IMR-90 (cell line): Measurements from ENCODE around the gene RPL18. TPM values are rescaled to one million over a fixed set of nuclear protein-coding genes. Genes with fewer than 3 reads are reported as not detected.

Source experiments
- ATAC-seq: fragments of 200-7000 bp; cut with Tn5 transposase; 2 replicates; pipeline ENCODE4 v1.9.1; 2020; ENCODE audit warnings: low read depth, mild to moderate bottlenecking, moderate library complexity
- BruUV-seq: library from RNA; stranded (reverse); fragments of 400-500 nt; replicated peaks from 2 replicates; lab custom pipeline; 2021; lab: Mats Ljungman, UMichigan
- CTCF ChIA-PET: fragments of 300-600 bp; formaldehyde crosslinking; extraction: SDS; loops from one replicate; lab custom pipeline; 2021; ENCODE audit warnings: antibody characterized with exemption; lab: Yijun Ruan, JAX
- POLR2A ChIA-PET: fragments of 300-600 bp; sonication (Branson Sonifier 250); formaldehyde crosslinking; loops from one replicate; lab custom pipeline; 2022; ENCODE audit warnings: antibody characterized with exemption; ENCODE audit not compliant: unreplicated experiment; lab: Charles Lee
- DNase-seq: peaks from one replicate; pipeline ENCODE4 v3.0.0; 2013
- H2AFZ ChIP-seq: replicated peaks from 2 replicates; pipeline ENCODE3; 2013; ENCODE audit warnings: low read length, mild to moderate bottlenecking; ENCODE audit not compliant: poor library complexity
- H2AK5ac ChIP-seq: 2 replicates; pipeline ENCODE4 v1.6.1; 2013; ENCODE audit warnings: low read depth, low read length, inconsistent platforms
- H2AK9ac ChIP-seq: replicated peaks from 2 replicates; pipeline ENCODE3; 2013; ENCODE audit warnings: mild to moderate bottlenecking, low read depth, low read length, moderate library complexity; ENCODE audit not compliant: poor library complexity
- H2BK120ac ChIP-seq: 2 replicates; pipeline ENCODE4 v1.6.1; 2013; ENCODE audit warnings: low read depth, low read length, inconsistent platforms
- H2BK15ac ChIP-seq: 3 replicates; pipeline ENCODE4 v1.6.1; 2013; ENCODE audit warnings: low read depth, low read length, inconsistent platforms
- H2BK20ac ChIP-seq: 2 replicates; pipeline ENCODE4 v1.6.1; 2013; ENCODE audit warnings: low read depth, mild to moderate bottlenecking, inconsistent platforms, low read length, moderate library complexity
- H2BK5ac ChIP-seq: 2 replicates; pipeline ENCODE4 v1.6.1; 2013; ENCODE audit warnings: mild to moderate bottlenecking, low read depth, low read length, inconsistent platforms; ENCODE audit not compliant: poor library complexity, severe bottlenecking
- H3K14ac ChIP-seq: replicated peaks from 2 replicates; pipeline ENCODE4 v1.6.1; 2013; ENCODE audit warnings: low read depth, low read length, inconsistent platforms
- H3K18ac ChIP-seq: 2 replicates; pipeline ENCODE4 v1.6.1; 2013; ENCODE audit warnings: low read depth, low read length, control low read depth
- H3K23ac ChIP-seq: 2 replicates; pipeline ENCODE4 v1.6.1; 2013; ENCODE audit warnings: low read depth, low read length, inconsistent platforms
- H3K27ac ChIP-seq: 2 replicates; pipeline ENCODE4 v1.5.1; 2013; ENCODE audit warnings: mild to moderate bottlenecking, control low read depth, low read length; ENCODE audit not compliant: insufficient read depth
- H3K27me3 ChIP-seq: 2 replicates; pipeline ENCODE4 v1.6.1; 2013; ENCODE audit warnings: low read length; ENCODE audit not compliant: control insufficient read depth, insufficient read depth
- H3K36me3 ChIP-seq: 2 replicates; pipeline ENCODE4 v1.6.1; 2013; ENCODE audit warnings: low read length, mixed read lengths; ENCODE audit not compliant: control insufficient read depth, insufficient read depth
- H3K4ac ChIP-seq: 2 replicates; pipeline ENCODE4 v1.6.1; 2013; ENCODE audit warnings: low read depth, low read length, inconsistent platforms
- H3K4me1 ChIP-seq: 2 replicates; pipeline ENCODE4 v1.6.1; 2013; ENCODE audit warnings: low read length, mixed read lengths; ENCODE audit not compliant: control insufficient read depth, insufficient read depth
- H3K4me2 ChIP-seq: 2 replicates; pipeline ENCODE4 v1.6.1; 2013; ENCODE audit warnings: low read depth, mild to moderate bottlenecking, control low read depth, low read length, moderate library complexity
- H3K4me3 ChIP-seq: 2 replicates; pipeline ENCODE4 v1.5.1; 2013; ENCODE audit warnings: low read depth, mild to moderate bottlenecking, control low read depth, low read length, moderate library complexity; ENCODE audit not compliant: insufficient read depth
- H3K56ac ChIP-seq: 2 replicates; pipeline ENCODE4 v1.6.1; 2013; ENCODE audit warnings: low read length, inconsistent platforms; ENCODE audit not compliant: insufficient read depth; ENCODE audit errors: extremely low read depth
- H3K79me1 ChIP-seq, 2 experiments: 2 replicates each; pipeline ENCODE4 v1.6.1; 2013; ENCODE audit warnings: low read length in 2 of 2, inconsistent platforms in 1 of 2, low read depth in 1 of 2
- H3K9ac ChIP-seq: 2 replicates; pipeline ENCODE4 v1.6.1; 2013; ENCODE audit warnings: low read depth, low read length, control low read depth
- H3K9me1 ChIP-seq: 2 replicates; pipeline ENCODE4 v1.6.1; 2013; ENCODE audit warnings: low read length, inconsistent platforms; ENCODE audit not compliant: insufficient read depth
- H3K9me3 ChIP-seq: 2 replicates; pipeline ENCODE4 v1.6.1; 2013; ENCODE audit warnings: low read length; ENCODE audit not compliant: control insufficient read depth, insufficient read depth
- H4K20me1 ChIP-seq: 2 replicates; pipeline ENCODE4 v1.6.1; 2013; ENCODE audit warnings: low read length, inconsistent platforms; ENCODE audit not compliant: insufficient read depth
- H4K5ac ChIP-seq: 2 replicates; pipeline ENCODE4 v1.6.1; 2013; ENCODE audit warnings: mild to moderate bottlenecking, low read depth, low read length, control low read depth
- H4K8ac ChIP-seq, 2 experiments: 2 replicates each; pipeline ENCODE4 v1.6.1; 2013; ENCODE audit warnings: low read depth in 2 of 2, low read length in 2 of 2, control low read depth in 1 of 2, inconsistent platforms in 1 of 2
- H4K91ac ChIP-seq: 2 replicates; pipeline ENCODE4 v1.6.1; 2013; ENCODE audit warnings: low read depth, low read length, inconsistent platforms; ENCODE audit not compliant: insufficient read depth
- BHLHE40 ChIP-seq: fragments of 150-350 bp; IDR thresholded peaks from 2 replicates; pipeline ENCODE4 v1.6.1; 2016; ENCODE audit warnings: mild to moderate bottlenecking, low read depth, low read length
- CEBPB ChIP-seq: IDR thresholded peaks from 2 replicates; pipeline ENCODE4 v1.6.1; 2012; ENCODE audit warnings: low read depth, low read length, improper control_type of control experiment
- CHD1 ChIP-seq: IDR thresholded peaks from 2 replicates; pipeline ENCODE4 v1.6.1; 2012; ENCODE audit warnings: low read depth, low read length, improper control_type of control experiment
- MAZ ChIP-seq: IDR thresholded peaks from 2 replicates; pipeline ENCODE4 v1.6.1; 2012; ENCODE audit warnings: low read depth, mild to moderate bottlenecking, low read length, improper control_type of control experiment, moderate library complexity, borderline replicate concordance
- WGBS, 2 experiments: methylation state at CpG; one replicate each; pipeline versions ENCODE4 v1.1.5 to v1.1.7; 2013; ENCODE audit warnings: missing lambda C conversion rate in 2 of 2; ENCODE audit not compliant: insufficient read length in 1 of 2; ENCODE audit errors: extremely low coverage in 2 of 2; 5-methylcytosine and 5-hydroxymethylcytosine counted together
- dilution Hi-C: fragments of 300-500 bp; cut with HindIII; formaldehyde crosslinking; loops from one replicate; pipeline ENCODE4 v1.14.3; 2018; ENCODE audit warnings: low sequenced_read_pairs; ENCODE audit not compliant: unreplicated experiment
- in situ Hi-C: fragments of 300-500 bp; cut with MboI; formaldehyde crosslinking; loops from 3 replicates; pipeline ENCODE4 v1.14.3; 2019; ENCODE audit warnings: low sequenced_read_pairs, inconsistent platforms, mixed read lengths
- intact Hi-C: fragments of 100-400 bp; cut with micrococcal nuclease; formaldehyde crosslinking; loops from 2 replicates; pipeline ENCODE4 v1.10.0; 2022
- polyA plus RNA-seq, 3 experiments: library from polyadenylated mRNA; depleted of rRNA; stranded (reverse); fragments of >200 nt; gene quantifications; 2 replicates each; pipeline ENCODE4 v1.2.3, GENCODE V29; 2012; ENCODE audit warnings: low replicate concordance in 1 of 3
- total RNA-seq: library from RNA; depleted of rRNA; stranded (reverse); fragments of >200 nt; gene quantifications from 2 replicates; pipeline ENCODE4 v1.2.3, GENCODE V29; 2012
- TF ChIP-seq, protein P1 (sequence below): conservative IDR thresholded peaks from 2 replicates; pipeline ENCODE4 v1.5.1; 2012; ENCODE audit warnings: mild to moderate bottlenecking, low read depth, low read length, improper control_type of control experiment

The RPL18 gene
- total and polyA plus RNA-seq, 2 of the 4 experiments (the other 2 are of a cell fraction) = 1,909 to 2,254 TPM

GRCh38 chr19:48637948-48638830 is 19.2 kb upstream of the RPL18 start:
- POLR2A ChIA-PET = interaction anchor here (0.5 kb wide), 1 partner anchor 60 kb away, joined by 3 read pairs; no protein-coding TSS in a partner anchor
- Histone ChIP-seq H2BK5ac (peak overlapping the region; percentile 76), H2AFZ (peak overlapping the region; percentile 95), H2BK20ac (peak overlapping the region; percentile 96), H2AK9ac (peak overlapping the region; percentile 89), H3K18ac (peak overlapping the region; percentile 71), H3K23ac (peak overlapping the region; percentile 93), H3K4me3 (peak overlapping the region; percentile 48), H3K9me3 (no peaks in the 10 kb centered on the region), H4K5ac (peak overlapping the region; percentile 82), H3K4me2 (peak overlapping the region; percentile 65), H3K27ac (peak overlapping the region; percentile 81), H3K36me3 (no peaks in the 10 kb centered on the region; the same call in 1 of the 2 replicates), H3K4me1 (peaks cover 21% of the 10 kb centered on the region), H4K20me1 (peaks cover 4% of the 10 kb centered on the region; the same call in 1 of the 2 replicates), H3K9me1 (peaks cover 21% of the 10 kb centered on the region), H3K4ac (peak overlapping the region; percentile 96), H3K56ac (peak overlapping the region; percentile 84; the same call in 1 of the 2 replicates), H4K8ac (peak overlapping the region; percentile 43 to 98), H2BK15ac (peak overlapping the region; percentile 89), H3K79me1 (peaks cover 0 to 18% of the 10 kb centered on the region in 2 experiments; a peak in 3 of 4 replicates), H3K27me3 (no peaks in the 10 kb centered on the region), H4K91ac (peak overlapping the region; percentile 77), H3K9ac (peak overlapping the region; percentile 60), H3K14ac (peak overlapping the region; percentile 99), H2AK5ac (peak overlapping the region; percentile 95), H2BK120ac (peak overlapping the region; percentile 95)
- dilution Hi-C loops (no loop called here), intact Hi-C loops (no loop called here), in situ Hi-C loops (no loop called here)
- TF ChIP-seq CEBPB = no peak
- peak; percentile 27; the same call in 1 of the 2 replicates for TF ChIP-seq MAZ
- TF ChIP-seq BHLHE40 = peak; percentile 97
- peak; percentile 91; the same call in 1 of the 2 replicates for TF ChIP-seq CHD1
- TF ChIP-seq, protein P1, sequence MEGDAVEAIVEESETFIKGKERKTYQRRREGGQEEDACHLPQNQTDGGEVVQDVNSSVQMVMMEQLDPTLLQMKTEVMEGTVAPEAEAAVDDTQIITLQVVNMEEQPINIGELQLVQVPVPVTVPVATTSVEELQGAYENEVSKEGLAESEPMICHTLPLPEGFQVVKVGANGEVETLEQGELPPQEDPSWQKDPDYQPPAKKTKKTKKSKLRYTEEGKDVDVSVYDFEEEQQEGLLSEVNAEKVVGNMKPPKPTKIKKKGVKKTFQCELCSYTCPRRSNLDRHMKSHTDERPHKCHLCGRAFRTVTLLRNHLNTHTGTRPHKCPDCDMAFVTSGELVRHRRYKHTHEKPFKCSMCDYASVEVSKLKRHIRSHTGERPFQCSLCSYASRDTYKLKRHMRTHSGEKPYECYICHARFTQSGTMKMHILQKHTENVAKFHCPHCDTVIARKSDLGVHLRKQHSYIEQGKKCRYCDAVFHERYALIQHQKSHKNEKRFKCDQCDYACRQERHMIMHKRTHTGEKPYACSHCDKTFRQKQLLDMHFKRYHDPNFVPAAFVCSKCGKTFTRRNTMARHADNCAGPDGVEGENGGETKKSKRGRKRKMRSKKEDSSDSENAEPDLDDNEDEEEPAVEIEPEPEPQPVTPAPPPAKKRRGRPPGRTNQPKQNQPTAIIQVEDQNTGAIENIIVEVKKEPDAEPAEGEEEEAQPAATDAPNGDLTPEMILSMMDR = peak; percentile 27; the same call in 1 of the 2 replicates
- BruUV-seq = no TSS peak
- peak; percentile 96 for DNase-seq
- WGBS, 2 experiments = 37% methylated on average over 4 of the region's 29 CpGs; no CpG with 5 or more reads in 1 of the 2 experiments
- CTCF ChIA-PET = no interaction called here
- peak; percentile 45 for ATAC-seq
